GM11168 (cell line): ENCODE data around the gene ADIPOR2.
"Not testable (repeated sequence)": the region's sequence is repeated elsewhere in the genome, so short reads cannot be mapped to it uniquely, and the experiment has no call there.

Experiments used
- in situ Hi-C: fragments of 300-500 bp; cut with MboI; formaldehyde crosslinking; loops from one replicate; pipeline ENCODE4 v1.12.0; 2022; ENCODE audit warnings: low sequenced_read_pairs; ENCODE audit not compliant: unreplicated experiment

Gene ADIPOR2

DNA sequence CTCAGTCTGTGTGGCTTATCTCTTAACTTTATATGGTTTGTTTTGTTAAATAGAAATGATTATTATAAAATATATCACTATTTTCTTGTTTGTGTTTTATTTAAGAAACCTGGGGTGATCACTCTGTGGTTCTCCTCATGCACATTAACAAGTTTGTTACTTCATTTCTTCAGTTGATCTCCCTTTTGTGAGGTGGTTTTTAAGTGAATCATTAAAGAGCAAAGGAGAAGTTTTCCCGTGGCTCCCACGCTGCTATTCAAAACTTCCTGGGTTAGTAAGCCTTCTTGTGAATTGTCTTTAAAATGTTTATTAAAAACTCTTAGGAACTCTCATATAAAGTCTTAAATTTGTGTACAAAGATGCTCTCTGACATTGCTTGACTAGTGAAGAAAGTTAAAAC lies 11.8 kb downstream of the ADIPOR2 start:
- in situ Hi-C loops: no loop called here

GRCh38 chr12:1703771-1704722 lies 13.2 kb downstream of the ADIPOR2 start:
- in situ Hi-C loops: no loop called here

GRCh38 chr12:1705774-1706631 lies 15.1 kb downstream of the ADIPOR2 start:
- in situ Hi-C loops: no loop called here

- in situ Hi-C loops: no loop called here
These were observed 15.7 kb downstream of the ADIPOR2 start for GRCh38 chr12:1706632-1706980.

GRCh38 chr12:1707051-1707450 lies 16.2 kb downstream of the ADIPOR2 start:
- in situ Hi-C loops: no loop called here

DNA sequence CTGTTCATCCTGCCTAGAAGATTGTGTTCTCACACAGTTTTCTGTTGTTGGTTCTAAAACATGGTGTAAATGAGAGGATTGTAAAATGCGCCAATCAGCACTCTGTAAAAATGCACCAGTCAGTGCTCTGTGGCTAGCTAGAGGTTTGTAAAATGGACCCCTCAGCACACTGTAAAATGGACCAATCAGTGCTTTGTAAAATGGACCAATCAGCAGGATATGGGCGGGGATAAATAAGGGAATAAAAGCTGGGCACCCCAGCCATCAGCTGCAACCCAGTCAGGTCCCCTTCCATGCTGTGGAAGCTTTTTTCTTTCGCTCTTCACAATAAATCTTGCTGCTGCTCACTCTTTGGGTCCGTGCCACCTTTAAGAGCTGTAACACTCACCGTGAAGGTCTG lies 19.1 kb downstream of the ADIPOR2 start:
- in situ Hi-C loops: not testable (repeated sequence)

- in situ Hi-C loops: not testable (repeated sequence)
These were observed 20.0 kb downstream of the ADIPOR2 start for GRCh38 chr12:1710870-1711269.

- in situ Hi-C loops: not testable (repeated sequence)
These were observed 20.8 kb downstream of the ADIPOR2 start for GRCh38 chr12:1711536-1712211.

DNA sequence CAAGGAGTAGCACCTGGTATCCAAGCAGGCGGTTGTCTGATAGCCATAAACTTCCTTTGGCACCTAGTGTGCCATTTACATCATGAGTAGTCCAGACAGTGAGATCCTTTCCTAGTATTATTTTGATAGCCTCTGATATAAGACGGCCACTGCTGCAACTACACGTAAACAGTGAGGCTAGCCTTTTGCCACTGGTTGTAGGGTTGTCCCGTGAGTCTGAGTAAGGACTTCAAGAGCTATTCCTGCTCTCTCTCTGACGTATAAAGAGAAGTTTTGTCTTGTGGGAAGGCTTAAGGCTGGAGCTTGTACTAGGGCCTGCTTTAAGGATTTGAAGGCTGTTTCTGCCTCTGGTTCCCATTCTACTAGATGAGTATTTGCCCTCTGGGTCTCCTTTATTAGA lies 21.4 kb downstream of the ADIPOR2 start:
- in situ Hi-C loops: not testable (repeated sequence)

DNA sequence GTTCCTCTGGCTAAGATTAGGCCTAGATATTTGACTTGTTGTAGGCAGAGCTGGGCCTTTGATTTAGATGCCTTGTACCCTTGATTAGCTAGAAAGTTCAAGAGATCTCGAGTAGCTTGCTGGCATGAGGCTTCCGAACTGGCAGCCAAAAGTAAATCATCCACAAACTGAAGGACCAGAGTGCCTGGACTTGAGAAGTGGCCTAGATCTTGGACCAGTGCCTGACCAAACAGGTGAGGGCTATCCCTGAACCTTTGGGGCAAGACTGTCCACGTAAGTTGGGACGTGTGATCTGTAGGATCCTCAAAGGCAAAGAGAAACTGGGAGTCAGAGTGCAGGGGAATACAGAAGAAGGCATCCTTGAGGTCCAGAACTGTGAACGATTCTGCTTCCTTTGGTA lies 22.0 kb downstream of the ADIPOR2 start:
- in situ Hi-C loops: not testable (repeated sequence)

DNA sequence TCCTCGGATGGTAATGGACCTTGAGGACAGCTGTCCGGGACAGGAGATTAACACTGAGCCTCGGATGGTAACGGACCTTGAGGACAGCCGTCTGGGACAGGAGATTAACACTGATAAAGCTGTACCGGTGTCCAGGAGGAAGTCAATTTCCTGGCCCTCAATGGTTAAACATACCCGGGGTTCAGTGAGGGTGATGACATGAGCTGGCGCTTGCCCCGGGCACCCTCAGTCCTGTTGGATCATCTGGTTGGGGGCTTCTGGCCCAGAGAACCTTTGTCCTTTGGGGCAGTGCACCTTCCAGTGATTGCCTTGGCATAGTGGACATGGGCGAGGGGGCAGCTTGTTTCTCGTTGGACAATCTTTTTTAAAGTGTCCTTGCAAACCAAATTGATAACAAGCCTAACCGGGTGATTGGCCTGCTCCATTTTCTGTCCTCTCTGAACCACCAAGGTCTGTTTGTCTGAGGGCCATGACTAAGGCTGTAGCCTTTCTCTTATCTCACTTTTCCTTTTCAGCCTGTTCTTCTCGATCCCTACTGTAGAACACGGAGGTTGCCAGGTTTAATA lies 23.0 kb downstream of the ADIPOR2 start:
- in situ Hi-C loops: not testable (repeated sequence)

- in situ Hi-C loops: not testable (repeated sequence)
These were observed 24.6 kb downstream of the ADIPOR2 start for GRCh38 chr12:1715459-1715858.

GRCh38 chr12:1716215-1716862 lies 25.5 kb downstream of the ADIPOR2 start:
- in situ Hi-C loops: no loop called here

GRCh38 chr12:1716911-1717310 lies 26.0 kb downstream of the ADIPOR2 start:
- in situ Hi-C loops: no loop called here

DNA sequence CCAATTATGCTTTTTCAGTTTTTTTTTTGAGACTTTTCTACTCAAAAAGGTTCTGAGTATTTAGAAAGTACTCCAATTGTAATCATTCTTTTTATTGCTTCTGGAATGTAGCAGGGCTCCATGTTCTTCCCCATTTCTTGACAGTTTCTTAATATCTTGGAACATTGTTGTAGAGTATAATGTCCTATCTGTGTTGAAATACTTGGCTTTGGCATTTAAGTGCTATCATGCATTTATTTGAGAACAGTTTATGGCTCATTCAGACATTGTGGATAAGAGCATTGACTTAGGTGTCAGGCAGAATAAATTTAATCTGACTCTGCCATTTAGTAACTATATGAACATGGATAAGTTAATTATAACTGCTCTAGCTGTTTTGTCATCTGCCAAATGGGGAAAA lies 28.3 kb downstream of the ADIPOR2 start:
- in situ Hi-C loops: no loop called here

DNA sequence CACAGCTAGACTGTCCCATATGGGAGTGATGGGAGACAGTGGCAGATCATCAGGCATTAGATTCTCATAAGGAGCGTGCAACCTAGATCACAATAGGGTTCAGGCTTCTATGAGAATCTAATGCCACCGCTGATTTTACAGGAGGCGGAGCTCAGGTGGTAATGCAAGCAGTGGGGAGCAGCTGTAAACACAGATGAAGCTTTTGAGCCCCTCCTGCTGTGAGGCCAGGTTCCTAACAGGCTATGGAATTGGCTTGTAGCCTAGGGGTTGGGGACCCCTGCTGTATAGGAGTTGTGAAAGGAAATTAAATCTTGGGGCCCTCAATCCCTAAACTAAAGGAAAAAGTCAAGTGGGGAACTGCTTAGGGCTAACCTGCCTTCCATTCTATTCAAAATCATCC lies 29.6 kb downstream of the ADIPOR2 start:
- in situ Hi-C loops: no loop called here

DNA sequence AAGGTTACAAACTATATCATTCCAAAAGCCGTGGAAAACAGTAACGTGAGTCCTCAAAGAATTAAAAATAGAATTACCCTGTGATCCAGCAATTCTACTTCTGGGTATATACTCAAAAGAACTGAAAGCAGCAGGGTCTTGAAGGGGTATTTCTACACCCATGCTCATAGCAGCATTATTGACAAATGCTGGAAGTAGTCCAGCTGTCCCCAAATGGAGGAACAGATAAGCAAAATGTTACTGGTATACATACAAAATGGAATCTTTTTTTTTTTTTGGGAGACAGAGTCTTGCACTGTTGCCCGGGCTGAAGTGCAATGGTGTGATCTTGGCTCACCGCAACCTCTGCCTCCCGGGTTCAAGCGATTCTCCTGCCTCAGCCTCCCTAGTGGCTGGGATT lies 32.9 kb downstream of the ADIPOR2 start:
- in situ Hi-C loops: no loop called here

- in situ Hi-C loops: no loop called here
These were observed 33.4 kb downstream of the ADIPOR2 start for GRCh38 chr12:1724250-1724649.

GRCh38 chr12:1726753-1727152 lies 35.9 kb downstream of the ADIPOR2 start:
- in situ Hi-C loops: no loop called here

GRCh38 chr12:1728824-1729223 lies 38.0 kb downstream of the ADIPOR2 start:
- in situ Hi-C loops: no loop called here
